ENCODE data around the gene ELFN1. TPM values are rescaled to one million over a fixed set of nuclear protein-coding genes. Genes with fewer than 3 reads are reported as not detected.

ELFN1 gene
- total and polyA plus RNA-seq, 2 donors, result 0.91 to 2.6 TPM

DNA sequence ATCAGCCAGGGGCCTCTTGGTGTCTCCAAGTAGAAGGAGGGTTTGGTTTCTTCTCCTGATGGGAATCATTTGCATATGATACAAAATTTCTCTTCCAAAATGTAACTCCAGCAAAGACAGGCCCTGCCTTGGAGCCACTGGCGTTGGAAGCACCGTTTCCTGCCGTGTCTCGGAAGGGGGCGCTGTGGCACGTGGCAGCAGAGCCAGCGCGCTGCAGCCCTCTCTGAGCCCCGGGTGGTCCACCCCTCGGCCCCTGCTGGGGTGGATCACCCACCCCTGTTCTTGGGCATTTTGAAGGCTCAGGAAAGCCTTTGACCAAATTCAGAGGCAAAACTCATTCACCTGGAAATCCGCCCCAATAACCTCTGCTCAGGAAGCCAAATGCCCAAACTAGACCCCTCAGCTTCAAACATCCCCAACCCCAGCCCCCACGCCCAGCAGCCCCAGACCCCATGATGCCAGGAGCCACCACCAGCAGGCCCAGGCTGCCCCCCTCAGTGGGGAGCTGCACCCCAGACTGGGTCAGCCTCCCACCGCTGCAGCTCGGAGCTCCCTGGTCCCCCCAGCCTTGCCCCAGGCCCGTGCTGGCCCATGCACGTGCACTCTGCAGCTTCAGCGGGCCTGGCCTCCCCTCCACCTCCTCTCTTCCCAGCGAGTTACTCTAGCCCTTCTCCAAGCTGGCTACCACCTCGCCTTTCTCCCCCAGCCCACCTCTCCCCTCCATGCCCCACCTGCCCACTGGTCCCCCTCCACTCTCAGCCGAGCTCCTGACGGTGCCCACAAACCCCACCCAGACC is 29.5 kb upstream of the ELFN1 start:
- no peak for DNase-seq (ENCODE audit: low read depth in 6 of 9, low spot score in 9 of 9)
- WGBS, result 85% methylated on average over 21 of the region's 21 CpGs
- peaks cover 0 to 29% of the 10 kb centered on the region in 2 donors for H3K27me3 ChIP-seq (ENCODE audit: control insufficient read depth in 2 of 2, insufficient read depth in 1 of 2, low read length in 1 of 2)
- H3K4me1 ChIP-seq (ENCODE audit: control insufficient read depth in 2 of 2, insufficient read depth in 2 of 2, low read length in 2 of 2), result peaks cover 0 to 5% of the 10 kb centered on the region in 2 donors
- no peak overlapping the region for H3K4me3 ChIP-seq (ENCODE audit: low read length in 2 of 2)
- H3K9me3 ChIP-seq (ENCODE audit: control insufficient read depth in 2 of 2, insufficient read depth in 1 of 2, low read length in 1 of 2), result peaks cover 1 to 26% of the 10 kb centered on the region in 2 donors
- H3K27ac ChIP-seq (ENCODE audit: low read depth in 1 of 2, low read length in 1 of 2), result no peak overlapping the region
- H3K36me3 ChIP-seq (ENCODE audit: control insufficient read depth in 2 of 2, insufficient read depth in 2 of 2, low read length in 1 of 2), result no peaks in the 10 kb centered on the region

DNA sequence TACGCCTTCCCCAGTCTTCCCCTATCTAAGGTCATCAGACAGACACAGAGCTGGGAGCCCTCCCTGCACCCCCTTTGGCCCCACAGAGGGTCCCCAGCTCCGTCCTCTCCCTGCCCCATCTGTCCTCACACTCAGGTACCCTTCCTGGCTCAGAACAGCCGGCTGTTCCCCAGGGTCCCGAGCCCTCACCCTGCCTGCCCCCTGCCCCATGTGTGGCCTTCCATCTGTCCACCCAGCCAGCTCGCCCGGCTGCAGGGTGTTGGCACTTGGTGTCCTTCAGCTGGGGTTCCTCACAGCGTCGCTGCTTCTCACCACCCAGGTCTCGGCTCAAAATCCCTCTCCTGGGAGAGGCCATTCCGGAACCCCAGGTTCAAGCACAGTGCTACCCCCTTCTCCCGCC is 28.9 kb upstream of the ELFN1 start:
- peaks cover 1 to 22% of the 10 kb centered on the region in 2 donors for H3K9me3 ChIP-seq (ENCODE audit: control insufficient read depth in 2 of 2, insufficient read depth in 1 of 2, low read length in 1 of 2)
- H3K36me3 ChIP-seq (ENCODE audit: control insufficient read depth in 2 of 2, insufficient read depth in 2 of 2, low read length in 1 of 2), result no peaks in the 10 kb centered on the region
- peaks cover 0 to 29% of the 10 kb centered on the region in 2 donors for H3K27me3 ChIP-seq (ENCODE audit: control insufficient read depth in 2 of 2, insufficient read depth in 1 of 2, low read length in 1 of 2)
- no peak for DNase-seq (ENCODE audit: low read depth in 6 of 9, low spot score in 9 of 9)
- WGBS, result 94% methylated on average over 11 of the region's 11 CpGs
- peaks cover 0 to 5% of the 10 kb centered on the region in 2 donors for H3K4me1 ChIP-seq (ENCODE audit: control insufficient read depth in 2 of 2, insufficient read depth in 2 of 2, low read length in 2 of 2)
- no peak overlapping the region for H3K4me3 ChIP-seq (ENCODE audit: low read length in 2 of 2)
- no peak overlapping the region for H3K27ac ChIP-seq (ENCODE audit: low read depth in 1 of 2, low read length in 1 of 2)

DNA sequence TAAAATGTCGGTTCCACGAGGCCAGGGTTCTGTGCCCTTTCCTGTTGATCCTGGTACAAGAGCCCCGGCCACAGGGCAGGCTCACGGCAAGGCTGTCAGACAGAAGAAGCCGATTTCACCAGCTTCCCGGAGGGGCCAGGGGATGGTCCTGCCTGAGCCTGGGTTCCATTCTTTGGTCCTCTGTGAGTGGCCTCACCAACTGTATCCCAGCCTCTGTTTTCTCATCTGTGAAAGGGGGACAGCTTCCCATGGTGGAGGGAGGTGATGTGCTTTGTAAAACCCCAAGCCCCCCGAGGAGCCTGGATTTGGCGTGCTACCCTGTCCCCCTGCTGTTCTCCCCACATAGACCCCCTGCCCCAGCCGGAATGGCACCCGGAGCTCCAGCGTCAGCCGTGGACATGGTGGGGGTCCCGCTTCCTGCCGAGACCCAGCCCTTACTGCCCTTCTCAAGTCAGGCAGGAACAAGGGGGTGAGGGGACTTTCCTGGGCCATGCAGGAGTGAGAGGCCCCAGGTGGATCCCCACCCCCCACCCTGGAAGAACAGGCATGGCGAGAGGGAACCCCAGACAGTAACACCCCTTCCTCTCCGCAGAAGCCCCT is 28.3 kb upstream of the ELFN1 start:
- Histone ChIP-seq H3K27me3 (ENCODE audit: control insufficient read depth in 2 of 2, insufficient read depth in 1 of 2, low read length in 1 of 2) (peaks cover 1 to 32% of the 10 kb centered on the region in 2 donors), H3K9me3 (ENCODE audit: control insufficient read depth in 2 of 2, insufficient read depth in 1 of 2, low read length in 1 of 2) (peaks cover 1 to 19% of the 10 kb centered on the region in 2 donors), H3K36me3 (ENCODE audit: control insufficient read depth in 2 of 2, insufficient read depth in 2 of 2, low read length in 1 of 2) (no peaks in the 10 kb centered on the region), H3K4me1 (ENCODE audit: control insufficient read depth in 2 of 2, insufficient read depth in 2 of 2, low read length in 2 of 2) (peaks cover 0 to 5% of the 10 kb centered on the region in 2 donors), H3K27ac (ENCODE audit: low read depth in 1 of 2, low read length in 1 of 2) (no peak overlapping the region), H3K4me3 (ENCODE audit: low read length in 2 of 2) (no peak overlapping the region)
- DNase-seq (ENCODE audit: low read depth in 6 of 9, low spot score in 9 of 9), result no peak
- 90% methylated on average over 16 of the region's 16 CpGs for WGBS

DNA sequence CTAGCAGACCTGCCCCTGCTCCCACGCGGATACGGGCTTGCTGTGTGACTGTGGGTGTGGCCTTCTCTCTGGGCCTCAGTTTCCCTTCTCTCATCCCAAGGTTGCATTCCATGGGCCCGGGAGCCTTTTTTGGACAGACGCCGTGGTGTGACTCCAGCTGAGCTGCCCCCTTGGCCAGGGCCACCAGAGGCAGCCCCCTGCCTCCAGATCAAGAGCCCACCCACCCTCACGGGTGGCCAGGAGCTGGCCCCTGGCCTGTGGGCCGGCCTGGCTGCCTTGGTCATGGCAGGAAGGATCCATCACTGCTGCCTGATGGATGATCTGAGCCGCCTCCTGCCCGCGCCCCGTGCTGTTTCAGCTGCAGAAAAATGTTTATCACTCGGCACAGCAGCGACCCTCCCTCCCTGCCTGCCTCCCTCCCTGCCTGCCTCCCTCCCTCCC is 27.8 kb upstream of the ELFN1 start:
- WGBS, result 44% methylated on average over 14 of the region's 14 CpGs
- no peak for DNase-seq (ENCODE audit: low read depth in 6 of 9, low spot score in 9 of 9)
- Histone ChIP-seq H3K9me3 (ENCODE audit: control insufficient read depth in 2 of 2, insufficient read depth in 1 of 2, low read length in 1 of 2) (peaks cover 1 to 14% of the 10 kb centered on the region in 2 donors), H3K27ac (ENCODE audit: low read depth in 1 of 2, low read length in 1 of 2) (no peak overlapping the region), H3K4me1 (ENCODE audit: control insufficient read depth in 2 of 2, insufficient read depth in 2 of 2, low read length in 2 of 2) (peaks cover 0 to 5% of the 10 kb centered on the region in 2 donors), H3K4me3 (ENCODE audit: low read length in 2 of 2) (no peak overlapping the region), H3K27me3 (ENCODE audit: control insufficient read depth in 2 of 2, insufficient read depth in 1 of 2, low read length in 1 of 2) (peaks cover 5 to 37% of the 10 kb centered on the region in 2 donors), H3K36me3 (ENCODE audit: control insufficient read depth in 2 of 2, insufficient read depth in 2 of 2, low read length in 1 of 2) (no peaks in the 10 kb centered on the region)

DNA sequence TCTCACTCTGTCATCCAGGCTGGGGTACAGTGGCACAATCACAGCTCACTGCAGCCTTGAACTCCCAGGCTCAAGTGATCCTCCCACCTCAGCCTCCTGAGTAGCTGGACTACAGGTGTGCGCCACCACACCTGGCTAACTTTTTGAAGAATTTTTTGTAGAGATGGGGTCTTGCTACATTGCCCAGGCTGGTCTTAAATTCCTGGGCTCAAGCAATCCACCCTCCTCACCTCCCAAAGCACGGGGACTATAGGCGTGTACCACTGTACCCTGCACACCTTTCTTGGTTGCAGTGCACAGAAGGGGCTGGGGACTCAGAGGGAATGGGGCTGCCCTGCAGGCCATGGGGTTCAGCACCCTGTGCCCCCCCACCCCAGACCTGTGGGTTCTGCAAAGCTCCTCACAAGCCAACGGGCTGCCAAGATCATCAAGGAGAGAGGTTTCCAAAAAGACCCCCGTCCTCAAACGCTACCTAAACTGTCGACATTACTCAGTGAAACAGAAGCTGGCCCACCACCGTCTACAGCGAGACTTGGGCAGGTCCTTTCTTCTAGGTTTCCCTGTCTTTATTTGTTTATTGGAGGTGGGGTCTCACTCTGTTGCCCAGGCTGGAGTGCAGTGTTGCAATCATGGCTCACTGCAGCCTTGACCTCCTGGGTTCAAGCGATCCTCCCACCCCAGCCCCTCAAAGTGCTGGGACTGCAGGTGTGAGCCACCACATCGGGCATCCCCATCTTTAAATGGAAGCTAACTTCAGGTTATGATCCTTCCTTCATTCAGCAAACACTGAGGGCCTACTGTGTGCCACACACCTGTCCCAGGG is 26.6 kb upstream of the ELFN1 start:
- 96% methylated on average over 11 of the region's 11 CpGs for WGBS
- peaks cover 0 to 5% of the 10 kb centered on the region in 2 donors for H3K4me1 ChIP-seq (ENCODE audit: control insufficient read depth in 2 of 2, insufficient read depth in 2 of 2, low read length in 2 of 2)
- no peak for DNase-seq (ENCODE audit: low read depth in 6 of 9, low spot score in 9 of 9)
- peaks cover 1 to 3% of the 10 kb centered on the region in 2 donors for H3K9me3 ChIP-seq (ENCODE audit: control insufficient read depth in 2 of 2, insufficient read depth in 1 of 2, low read length in 1 of 2)
- H3K27me3 ChIP-seq (ENCODE audit: control insufficient read depth in 2 of 2, insufficient read depth in 1 of 2, low read length in 1 of 2), result peaks cover 11 to 45% of the 10 kb centered on the region in 2 donors
- H3K36me3 ChIP-seq (ENCODE audit: control insufficient read depth in 2 of 2, insufficient read depth in 2 of 2, low read length in 1 of 2), result no peaks in the 10 kb centered on the region
- no peak overlapping the region for H3K4me3 ChIP-seq (ENCODE audit: low read length in 2 of 2)
- no peak overlapping the region for H3K27ac ChIP-seq (ENCODE audit: low read depth in 1 of 2, low read length in 1 of 2)

DNA sequence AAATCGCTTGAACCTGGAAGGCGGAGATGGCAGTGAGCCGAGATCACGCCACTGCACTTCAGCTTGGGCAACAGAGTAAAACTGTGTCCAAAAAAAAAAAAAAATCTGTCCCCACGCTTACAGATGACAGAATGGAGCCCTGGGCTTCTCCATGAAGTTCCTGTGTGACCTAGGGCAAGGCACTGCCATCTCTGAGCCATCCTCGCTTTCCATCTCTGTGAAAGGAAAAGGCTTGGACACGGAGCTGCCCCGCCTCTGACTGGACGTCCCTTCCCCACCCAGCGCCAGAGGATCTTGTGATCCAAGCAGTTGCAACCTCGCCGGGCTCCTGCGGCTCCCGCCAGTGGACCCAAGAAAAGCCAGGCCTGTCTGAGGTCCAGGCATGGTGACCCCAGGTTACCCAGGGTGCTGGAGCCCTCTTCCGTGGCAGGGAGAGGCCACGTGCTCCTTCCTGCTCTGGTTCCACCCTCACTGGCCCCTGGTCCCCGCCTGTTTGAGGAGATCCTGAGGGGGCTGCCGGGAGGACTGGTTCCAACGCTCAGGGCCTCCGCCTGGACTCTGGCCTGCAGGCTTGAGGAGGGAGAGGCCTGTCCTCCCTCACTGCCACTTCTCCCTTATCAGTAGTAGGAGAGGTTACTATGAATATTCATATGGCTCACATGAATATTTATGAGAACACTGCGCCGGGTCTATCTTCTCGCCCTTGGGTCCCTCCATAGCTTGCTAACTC is 25.6 kb upstream of the ELFN1 start:
- DNase-seq (ENCODE audit: low read depth in 6 of 9, low spot score in 9 of 9), result no peak
- Histone ChIP-seq H3K27me3 (ENCODE audit: control insufficient read depth in 2 of 2, insufficient read depth in 1 of 2, low read length in 1 of 2) (peaks cover 11 to 51% of the 10 kb centered on the region in 2 donors), H3K27ac (ENCODE audit: low read depth in 1 of 2, low read length in 1 of 2) (no peak overlapping the region), H3K9me3 (ENCODE audit: control insufficient read depth in 2 of 2, insufficient read depth in 1 of 2, low read length in 1 of 2) (peaks cover 1 to 3% of the 10 kb centered on the region in 2 donors), H3K4me1 (ENCODE audit: control insufficient read depth in 2 of 2, insufficient read depth in 2 of 2, low read length in 2 of 2) (no peaks in the 10 kb centered on the region), H3K4me3 (ENCODE audit: low read length in 2 of 2) (no peak overlapping the region), H3K36me3 (ENCODE audit: control insufficient read depth in 2 of 2, insufficient read depth in 2 of 2, low read length in 1 of 2) (no peaks in the 10 kb centered on the region)
- WGBS, result 96% methylated on average over 23 of the region's 23 CpGs

DNA sequence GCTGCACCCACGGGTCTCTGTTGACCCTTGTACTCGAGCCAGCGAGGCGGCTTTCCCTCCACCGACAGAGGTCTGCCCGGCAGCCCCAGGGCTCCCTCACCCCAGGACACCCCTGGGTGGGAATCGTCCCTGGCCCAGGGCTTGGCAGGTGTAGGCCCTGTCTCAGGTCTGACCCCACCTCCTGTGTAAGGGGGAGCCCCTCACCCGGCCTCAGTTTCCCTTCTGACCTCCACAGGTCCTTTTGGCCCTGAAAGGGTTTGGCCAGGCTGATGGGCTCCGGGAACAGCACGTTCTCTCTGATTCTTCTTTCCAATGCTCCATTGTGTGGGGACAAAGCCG is 25.0 kb upstream of the ELFN1 start:
- H3K4me1 ChIP-seq (ENCODE audit: control insufficient read depth in 2 of 2, insufficient read depth in 2 of 2, low read length in 2 of 2), result no peaks in the 10 kb centered on the region
- H3K27me3 ChIP-seq (ENCODE audit: control insufficient read depth in 2 of 2, insufficient read depth in 1 of 2, low read length in 1 of 2), result peaks cover 11 to 51% of the 10 kb centered on the region in 2 donors
- H3K36me3 ChIP-seq (ENCODE audit: control insufficient read depth in 2 of 2, insufficient read depth in 2 of 2, low read length in 1 of 2), result no peaks in the 10 kb centered on the region
- H3K9me3 ChIP-seq (ENCODE audit: control insufficient read depth in 2 of 2, insufficient read depth in 1 of 2, low read length in 1 of 2), result peaks cover 1 to 3% of the 10 kb centered on the region in 2 donors
- DNase-seq (ENCODE audit: low read depth in 6 of 9, low spot score in 9 of 9), result no peak
- WGBS, result 94% methylated on average over 11 of the region's 11 CpGs
- no peak overlapping the region for H3K4me3 ChIP-seq (ENCODE audit: low read length in 2 of 2)
- no peak overlapping the region for H3K27ac ChIP-seq (ENCODE audit: low read depth in 1 of 2, low read length in 1 of 2)

DNA sequence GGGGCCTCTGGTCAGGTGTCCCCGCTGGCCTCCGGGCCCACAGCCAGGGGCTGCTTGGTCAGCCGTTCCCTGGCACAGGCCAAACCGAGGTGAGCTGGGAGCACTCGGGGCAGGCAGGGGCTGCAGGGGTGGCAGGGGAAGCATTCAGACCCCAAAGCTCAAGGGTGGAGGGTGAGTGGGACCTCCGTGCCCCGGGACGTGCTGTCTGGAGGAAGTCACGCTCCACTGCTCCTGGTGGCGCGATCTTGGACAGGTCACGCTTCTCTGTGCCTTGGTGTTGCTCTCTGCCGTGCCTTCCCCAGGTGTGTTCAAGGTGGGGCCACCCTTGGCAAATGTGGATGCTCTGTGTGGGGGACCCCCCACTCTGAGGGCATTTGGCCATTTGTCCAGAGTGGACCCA is 24.6 kb upstream of the ELFN1 start:
- peaks cover 1 to 3% of the 10 kb centered on the region in 2 donors for H3K9me3 ChIP-seq (ENCODE audit: control insufficient read depth in 2 of 2, insufficient read depth in 1 of 2, low read length in 1 of 2)
- H3K4me1 ChIP-seq (ENCODE audit: control insufficient read depth in 2 of 2, insufficient read depth in 2 of 2, low read length in 2 of 2), result no peaks in the 10 kb centered on the region
- DNase-seq (ENCODE audit: low read depth in 6 of 9, low spot score in 9 of 9), result no peak
- H3K27ac ChIP-seq (ENCODE audit: low read depth in 1 of 2, low read length in 1 of 2), result no peak overlapping the region
- WGBS, result 94% methylated on average over 13 of the region's 13 CpGs
- H3K27me3 ChIP-seq (ENCODE audit: control insufficient read depth in 2 of 2, insufficient read depth in 1 of 2, low read length in 1 of 2), result peaks cover 11 to 55% of the 10 kb centered on the region in 2 donors
- no peak overlapping the region for H3K4me3 ChIP-seq (ENCODE audit: low read length in 2 of 2)
- no peaks in the 10 kb centered on the region for H3K36me3 ChIP-seq (ENCODE audit: control insufficient read depth in 2 of 2, insufficient read depth in 2 of 2, low read length in 1 of 2)
